Liver (tissue), 3 donors: ENCODE data around the gene HOXD12.

Source experiments
- EGR1 ChIP-seq, 2 donors: IDR thresholded peaks; 2 replicates each; pipeline ENCODE4 v1.6.1; 2016 to 2018; ENCODE audit warnings: antibody characterized with exemption in 2 of 2, low read depth in 2 of 2
- FOXA1 ChIP-seq: IDR thresholded peaks from 2 replicates; pipeline ENCODE4 v1.6.1; 2016; ENCODE audit warnings: antibody characterized with exemption
- FOXA2 ChIP-seq: IDR thresholded peaks from 2 replicates; pipeline ENCODE4 v1.6.1; 2016; ENCODE audit warnings: antibody characterized with exemption
- GABPA ChIP-seq, 2 donors: IDR thresholded peaks in 1 of 2; conservative IDR thresholded peaks in 1 of 2; 2 replicates each; pipeline ENCODE4 v1.6.1; 2016; ENCODE audit warnings: antibody characterized with exemption in 2 of 2, mild to moderate bottlenecking in 1 of 2, moderate library complexity in 1 of 2
- JUND ChIP-seq, 2 donors: IDR thresholded peaks; 2 replicates each; pipeline ENCODE4 v1.6.1; 2016; ENCODE audit warnings: antibody characterized with exemption in 2 of 2
- NR2F2 ChIP-seq: IDR thresholded peaks from 2 replicates; pipeline ENCODE4 v1.6.1; 2016; ENCODE audit warnings: antibody characterized with exemption
- SP1 ChIP-seq: IDR thresholded peaks from 2 replicates; pipeline ENCODE4 v1.6.1; 2018; ENCODE audit warnings: antibody characterized with exemption, mild to moderate bottlenecking
- TAF1 ChIP-seq: conservative IDR thresholded peaks from 2 replicates; pipeline ENCODE4 v1.6.1; 2016; ENCODE audit warnings: antibody characterized with exemption, mild to moderate bottlenecking
- YY1 ChIP-seq: IDR thresholded peaks from 2 replicates; pipeline ENCODE4 v1.6.1; 2016; ENCODE audit warnings: antibody characterized with exemption, mild to moderate bottlenecking
- TF ChIP-seq, protein P1 (sequence below): fragments of 150-350 bp; IDR thresholded peaks from 2 replicates; pipeline ENCODE4 v1.5.1; 2017; ENCODE audit warnings: improper control_type of control experiment, low read depth, low read length; ENCODE audit not compliant: missing input control
- TF ChIP-seq, protein P2 (sequence below): IDR thresholded peaks from 2 replicates; pipeline ENCODE4 v1.6.1; 2016; ENCODE audit warnings: antibody characterized with exemption
- donor health status: healthy.
- donor health status: healthy.

DNA sequence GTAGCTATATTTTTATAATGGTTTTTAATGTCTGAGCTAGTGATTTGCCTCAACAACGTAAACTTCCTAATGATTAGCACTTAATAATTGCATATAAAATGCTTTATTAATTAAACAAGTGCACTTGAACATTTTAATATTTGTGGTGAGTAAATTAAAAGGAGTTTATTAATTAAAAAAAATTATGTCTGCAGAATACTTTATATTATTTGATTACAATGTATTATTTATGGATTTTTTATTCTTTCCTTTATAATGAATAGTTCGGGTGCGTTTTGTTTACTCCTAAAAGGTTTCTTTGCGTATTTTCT, 32.2 kb downstream of the HOXD12 start:
- TF ChIP-seq, protein P1, sequence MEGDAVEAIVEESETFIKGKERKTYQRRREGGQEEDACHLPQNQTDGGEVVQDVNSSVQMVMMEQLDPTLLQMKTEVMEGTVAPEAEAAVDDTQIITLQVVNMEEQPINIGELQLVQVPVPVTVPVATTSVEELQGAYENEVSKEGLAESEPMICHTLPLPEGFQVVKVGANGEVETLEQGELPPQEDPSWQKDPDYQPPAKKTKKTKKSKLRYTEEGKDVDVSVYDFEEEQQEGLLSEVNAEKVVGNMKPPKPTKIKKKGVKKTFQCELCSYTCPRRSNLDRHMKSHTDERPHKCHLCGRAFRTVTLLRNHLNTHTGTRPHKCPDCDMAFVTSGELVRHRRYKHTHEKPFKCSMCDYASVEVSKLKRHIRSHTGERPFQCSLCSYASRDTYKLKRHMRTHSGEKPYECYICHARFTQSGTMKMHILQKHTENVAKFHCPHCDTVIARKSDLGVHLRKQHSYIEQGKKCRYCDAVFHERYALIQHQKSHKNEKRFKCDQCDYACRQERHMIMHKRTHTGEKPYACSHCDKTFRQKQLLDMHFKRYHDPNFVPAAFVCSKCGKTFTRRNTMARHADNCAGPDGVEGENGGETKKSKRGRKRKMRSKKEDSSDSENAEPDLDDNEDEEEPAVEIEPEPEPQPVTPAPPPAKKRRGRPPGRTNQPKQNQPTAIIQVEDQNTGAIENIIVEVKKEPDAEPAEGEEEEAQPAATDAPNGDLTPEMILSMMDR, result no peak
- TF ChIP-seq FOXA2 (no peak), TAF1 (no peak), NR2F2 (no peak), FOXA1 (no peak), SP1 (no peak), GABPA (IDR thresholded peaks at IDR 0.05 in 1 of 2, conservative IDR thresholded peaks at IDR 0.05 in 1 of 2) (no peak), JUND (IDR thresholded peaks at IDR 0.05) (no peak), EGR1 (IDR thresholded peaks at IDR 0.05; ENCODE audit: low read depth in 2 of 2) (no peak), YY1 (no peak)
- TF ChIP-seq, protein P2, sequence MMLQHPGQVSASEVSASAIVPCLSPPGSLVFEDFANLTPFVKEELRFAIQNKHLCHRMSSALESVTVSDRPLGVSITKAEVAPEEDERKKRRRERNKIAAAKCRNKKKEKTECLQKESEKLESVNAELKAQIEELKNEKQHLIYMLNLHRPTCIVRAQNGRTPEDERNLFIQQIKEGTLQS, result no peak
